ENCODE data around the gene PNPLA1. TPM values are rescaled to one million over a fixed set of nuclear protein-coding genes. Genes with fewer than 3 reads are reported as not detected.

Gene PNPLA1
- total RNA-seq, 1 donor from 2014 or later, result 0.26 TPM

DNA sequence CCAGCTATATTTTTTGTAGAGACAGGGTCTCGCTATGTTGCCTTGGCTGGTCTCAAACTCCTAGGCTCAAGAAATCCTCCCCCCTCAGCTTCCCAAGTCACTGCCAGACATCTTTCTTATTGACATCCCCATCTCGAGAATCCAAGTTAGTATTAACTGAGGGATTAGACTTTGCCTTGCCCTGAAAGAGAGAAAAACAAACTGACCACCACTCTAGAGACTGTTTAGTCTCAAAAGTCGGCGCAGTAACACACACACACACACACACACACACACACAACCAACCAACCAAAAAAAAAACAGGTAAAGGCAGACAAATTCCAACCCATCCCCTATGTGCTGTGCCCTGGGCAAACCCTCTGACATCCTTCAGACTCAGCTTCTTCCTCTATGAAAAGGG is 27.2 kb upstream of the PNPLA1 start:
- H3K27me3 ChIP-seq (ENCODE audit: control insufficient read depth, insufficient read depth, low read length), result no peaks in the 10 kb centered on the region
- no peak overlapping the region for H3K4me3 ChIP-seq (ENCODE audit: low read depth, low read length)
- TF ChIP-seq, protein P1, sequence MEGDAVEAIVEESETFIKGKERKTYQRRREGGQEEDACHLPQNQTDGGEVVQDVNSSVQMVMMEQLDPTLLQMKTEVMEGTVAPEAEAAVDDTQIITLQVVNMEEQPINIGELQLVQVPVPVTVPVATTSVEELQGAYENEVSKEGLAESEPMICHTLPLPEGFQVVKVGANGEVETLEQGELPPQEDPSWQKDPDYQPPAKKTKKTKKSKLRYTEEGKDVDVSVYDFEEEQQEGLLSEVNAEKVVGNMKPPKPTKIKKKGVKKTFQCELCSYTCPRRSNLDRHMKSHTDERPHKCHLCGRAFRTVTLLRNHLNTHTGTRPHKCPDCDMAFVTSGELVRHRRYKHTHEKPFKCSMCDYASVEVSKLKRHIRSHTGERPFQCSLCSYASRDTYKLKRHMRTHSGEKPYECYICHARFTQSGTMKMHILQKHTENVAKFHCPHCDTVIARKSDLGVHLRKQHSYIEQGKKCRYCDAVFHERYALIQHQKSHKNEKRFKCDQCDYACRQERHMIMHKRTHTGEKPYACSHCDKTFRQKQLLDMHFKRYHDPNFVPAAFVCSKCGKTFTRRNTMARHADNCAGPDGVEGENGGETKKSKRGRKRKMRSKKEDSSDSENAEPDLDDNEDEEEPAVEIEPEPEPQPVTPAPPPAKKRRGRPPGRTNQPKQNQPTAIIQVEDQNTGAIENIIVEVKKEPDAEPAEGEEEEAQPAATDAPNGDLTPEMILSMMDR (IDR thresholded peaks at IDR 0.05; ENCODE audit: insufficient read depth, low read length, severe bottlenecking), result no peak
- H3K36me3 ChIP-seq (ENCODE audit: control insufficient read depth, insufficient read depth, low read length), result no peaks in the 10 kb centered on the region
- no peak for FAIRE-seq
- DNase-seq (ENCODE audit: low read depth), result no peak

DNA sequence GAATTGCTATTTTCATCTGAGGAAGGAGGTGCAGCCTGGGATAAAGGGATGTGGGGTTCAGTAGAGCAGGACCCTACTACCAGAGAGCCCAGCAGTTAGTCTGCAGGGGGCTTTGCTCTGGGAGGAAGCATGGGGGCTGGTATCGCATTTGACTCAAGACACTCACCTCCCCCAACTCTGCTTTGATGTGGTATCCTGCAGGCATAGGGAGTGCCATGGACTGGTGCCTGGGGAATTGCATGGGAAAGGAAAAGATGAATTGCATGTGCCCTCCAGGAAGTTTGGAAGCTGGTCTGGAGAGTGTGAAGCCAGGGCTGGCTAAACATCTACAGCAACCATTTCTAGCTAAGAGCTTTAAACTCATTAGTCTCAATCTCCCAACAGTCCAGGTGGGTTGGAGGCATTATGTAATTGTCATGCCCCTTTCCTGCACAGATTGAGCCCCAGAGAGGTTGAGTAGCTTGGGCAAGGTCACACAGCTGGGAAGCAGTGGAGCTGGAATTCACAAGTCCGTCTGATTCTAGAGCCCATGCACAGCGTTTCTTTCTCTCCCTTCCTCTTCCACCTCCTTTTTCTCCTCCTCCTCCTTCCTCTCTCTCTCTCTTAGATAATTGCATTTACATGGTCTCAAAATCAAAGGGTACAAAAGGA is 26.2 kb upstream of the PNPLA1 start:
- DNase-seq (ENCODE audit: low read depth) (no peak), FAIRE-seq (no peak)
- H3K4me3 ChIP-seq (ENCODE audit: low read depth, low read length), result no peak overlapping the region

DNA sequence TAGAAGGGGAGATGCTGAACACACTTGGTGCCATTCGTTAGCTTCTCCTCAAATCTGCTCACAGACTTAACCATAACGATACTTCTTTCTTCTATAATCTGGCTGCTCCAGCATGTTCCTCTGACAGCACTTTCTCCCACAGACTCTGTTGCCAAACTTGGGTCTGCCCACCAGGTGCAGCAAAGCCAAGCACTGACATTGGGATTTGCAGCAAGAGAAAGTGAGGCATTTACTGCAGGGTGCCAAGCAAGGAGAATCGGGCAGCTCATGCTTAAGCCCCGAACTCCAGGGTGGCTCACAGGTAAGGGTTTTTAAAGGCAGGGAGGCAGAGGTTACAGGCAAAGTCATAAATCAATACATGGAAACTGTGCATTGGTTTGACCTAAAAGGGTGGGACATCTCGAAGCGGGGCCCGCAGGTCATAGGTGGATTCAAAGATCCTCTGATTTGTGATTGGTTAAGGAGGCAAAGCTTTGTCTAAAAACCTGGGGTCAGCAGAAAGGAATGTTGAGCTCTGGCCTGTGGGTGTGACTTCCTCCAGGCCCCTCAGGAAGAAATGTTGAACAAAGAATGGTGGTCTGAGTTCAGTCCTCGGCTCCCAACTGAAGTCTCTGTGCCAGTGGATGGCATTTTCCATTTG is 25.1 kb upstream of the PNPLA1 start:
- FAIRE-seq, result no peak
- TF ChIP-seq, protein P1 (IDR thresholded peaks at IDR 0.05; ENCODE audit: insufficient read depth, low read length, severe bottlenecking), result no peak

More for the DNA sequence above, 26.2 kb upstream of the PNPLA1 start:
- Histone ChIP-seq H3K27me3 (ENCODE audit: control insufficient read depth, insufficient read depth, low read length) (no peaks in the 10 kb centered on the region), H3K36me3 (ENCODE audit: control insufficient read depth, insufficient read depth, low read length) (no peaks in the 10 kb centered on the region)
- TF ChIP-seq, protein P1 (IDR thresholded peaks at IDR 0.05; ENCODE audit: insufficient read depth, low read length, severe bottlenecking), result no peak

DNA sequence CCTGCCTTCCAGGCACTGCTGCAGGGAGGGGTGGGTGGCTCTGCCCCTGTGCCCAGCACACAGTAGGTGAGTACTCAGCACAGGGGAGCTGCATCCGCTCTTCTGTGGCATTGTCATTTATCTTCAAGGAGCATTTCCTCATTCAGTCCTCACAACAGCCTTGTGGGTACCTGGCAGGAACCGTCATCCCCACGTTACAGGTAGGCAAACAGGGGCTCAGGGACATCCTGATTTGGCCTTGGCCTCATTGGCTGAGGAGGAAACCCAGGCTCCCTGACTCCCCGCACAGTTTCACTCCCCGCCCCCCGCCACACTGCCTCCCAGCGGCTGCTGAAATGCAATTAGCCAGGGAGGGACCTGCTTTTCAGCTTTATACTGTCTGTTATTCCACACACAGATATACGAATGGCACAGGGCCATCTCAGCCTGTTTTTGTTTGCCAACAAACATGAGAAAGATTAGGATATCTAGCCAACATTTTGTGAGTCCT is 24.2 kb upstream of the PNPLA1 start:
- Histone ChIP-seq H3K36me3 (ENCODE audit: control insufficient read depth, insufficient read depth, low read length) (no peaks in the 10 kb centered on the region), H3K4me3 (ENCODE audit: low read depth, low read length) (no peak overlapping the region), H3K27me3 (ENCODE audit: control insufficient read depth, insufficient read depth, low read length) (no peaks in the 10 kb centered on the region)
- DNase-seq (ENCODE audit: low read depth) (no peak), FAIRE-seq (no peak)
- TF ChIP-seq, protein P1 (IDR thresholded peaks at IDR 0.05; ENCODE audit: insufficient read depth, low read length, severe bottlenecking), result peak; percentile 16

More for the DNA sequence above, 25.1 kb upstream of the PNPLA1 start:
- Histone ChIP-seq H3K36me3 (ENCODE audit: control insufficient read depth, insufficient read depth, low read length) (no peaks in the 10 kb centered on the region), H3K27me3 (ENCODE audit: control insufficient read depth, insufficient read depth, low read length) (no peaks in the 10 kb centered on the region), H3K4me3 (ENCODE audit: low read depth, low read length) (no peak overlapping the region)
- no peak for DNase-seq (ENCODE audit: low read depth)

DNA sequence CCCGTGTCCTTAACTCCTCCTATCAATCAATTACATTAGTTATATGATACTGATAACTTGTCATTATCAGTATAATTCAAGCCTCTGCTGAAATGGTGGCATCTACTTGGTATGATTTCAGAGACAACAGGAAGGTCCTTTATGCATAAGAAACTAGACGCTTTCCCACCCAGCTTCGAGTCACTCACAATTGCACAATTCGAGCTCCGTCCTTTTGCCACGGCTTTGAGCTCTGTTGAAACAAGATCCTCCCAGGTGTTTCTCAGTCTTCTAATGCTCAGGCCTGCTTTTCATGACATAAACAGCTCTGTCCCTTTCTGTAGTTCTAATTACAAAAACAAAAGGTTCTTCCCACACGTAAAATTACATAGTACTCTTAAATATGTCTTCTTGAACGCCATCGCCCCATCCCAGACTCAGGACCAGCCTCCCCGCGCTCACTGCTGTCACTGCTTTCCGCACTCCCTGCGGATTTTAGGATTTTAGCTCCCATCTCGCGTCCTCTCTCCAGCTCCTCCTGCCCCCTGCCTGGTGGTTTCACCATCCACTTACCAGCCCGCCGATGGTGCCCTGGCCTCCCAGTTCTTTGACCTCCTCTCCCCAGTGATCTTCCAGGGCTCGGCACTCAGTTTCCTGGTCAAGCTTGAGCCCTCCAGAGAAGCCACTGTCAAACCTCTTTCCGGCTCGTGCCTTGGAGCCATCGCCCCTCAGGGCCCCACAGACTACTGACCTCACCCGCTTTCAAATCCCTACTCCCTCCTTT is 23.2 kb upstream of the PNPLA1 start:
- no peaks in the 10 kb centered on the region for H3K27me3 ChIP-seq (ENCODE audit: control insufficient read depth, insufficient read depth, low read length)
- no peak for FAIRE-seq
- DNase-seq (ENCODE audit: low read depth), result peak; percentile 73
- TF ChIP-seq, protein P1 (IDR thresholded peaks at IDR 0.05; ENCODE audit: insufficient read depth, low read length, severe bottlenecking), result no peak
- no peak overlapping the region for H3K4me3 ChIP-seq (ENCODE audit: low read depth, low read length)
- H3K36me3 ChIP-seq (ENCODE audit: control insufficient read depth, insufficient read depth, low read length), result no peaks in the 10 kb centered on the region
